Measurements from ENCODE around the gene FNDC3B.

The FNDC3B gene

DNA sequence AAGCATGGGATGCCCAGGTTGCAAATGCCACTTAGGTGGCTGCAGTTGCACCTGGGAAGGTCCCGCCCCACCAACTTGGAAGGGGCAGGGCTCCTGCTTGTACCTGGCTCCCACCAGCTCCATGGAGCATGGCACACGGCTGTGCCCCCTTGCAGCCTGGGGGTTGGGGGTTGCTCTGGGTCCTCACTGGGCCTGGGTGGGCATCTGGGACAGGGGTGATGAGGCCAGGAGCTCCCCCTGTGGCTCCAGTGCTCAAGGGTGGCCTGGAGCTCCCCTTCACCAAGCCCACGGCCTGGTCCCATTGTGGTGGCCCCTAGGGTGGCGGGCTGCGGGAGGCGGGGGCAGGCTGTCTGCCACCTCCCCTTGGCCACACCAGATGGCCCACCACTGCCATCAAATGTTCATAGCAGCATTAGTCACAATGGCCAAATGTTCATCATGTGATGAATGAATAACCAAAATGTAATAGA lies 372.1 kb downstream of the FNDC3B start:
- Histone ChIP-seq H3K9ac (ENCODE audit: low read length) (no peak overlapping the region), H3K4me3 (ENCODE audit: insufficient read depth, low read length, poor library complexity, severe bottlenecking) (no peak overlapping the region), H4K20me1 (ENCODE audit: low read depth, low read length) (no peaks in the 10 kb centered on the region), H2AFZ (ENCODE audit: low read depth, low read length, severe bottlenecking) (no peak overlapping the region), H3K79me2 (ENCODE audit: insufficient read depth, low read length) (no peaks in the 10 kb centered on the region), H3K36me3 (ENCODE audit: low read length) (no peaks in the 10 kb centered on the region), H3K4me2 (ENCODE audit: low read depth, low read length, poor library complexity, severe bottlenecking) (no peak overlapping the region), H3K27ac (ENCODE audit: low read depth, low read length) (no peak overlapping the region), H3K9me3 (ENCODE audit: insufficient read depth, low read length) (no peaks in the 10 kb centered on the region), H3F3A (ENCODE audit: insufficient read depth) (no peaks in the 10 kb centered on the region), H3K9me2 (replicated peaks; ENCODE audit: insufficient read depth, low read length) (no peaks in the 10 kb centered on the region), H3K27me3 (ENCODE audit: low read length) (no peaks in the 10 kb centered on the region)
- TF ChIP-seq CTCF (IDR thresholded peaks at IDR 0.05; ENCODE audit: insufficient read depth, low read length, poor library complexity, severe bottlenecking) (no peak), EZH2phosphoT487 (conservative IDR thresholded peaks at IDR 0.05; ENCODE audit: low read length) (no peak)

- Histone ChIP-seq H3K36me3 (ENCODE audit: low read length) (no peaks in the 10 kb centered on the region), H3K27ac (ENCODE audit: low read depth, low read length) (no peak overlapping the region), H3K9ac (ENCODE audit: low read length) (no peak overlapping the region), H4K20me1 (ENCODE audit: low read depth, low read length) (no peaks in the 10 kb centered on the region), H2AFZ (ENCODE audit: low read depth, low read length, severe bottlenecking) (no peak overlapping the region), H3K79me2 (ENCODE audit: insufficient read depth, low read length) (no peaks in the 10 kb centered on the region), H3K9me2 (replicated peaks; ENCODE audit: insufficient read depth, low read length) (no peaks in the 10 kb centered on the region), H3F3A (ENCODE audit: insufficient read depth) (no peaks in the 10 kb centered on the region), H3K27me3 (ENCODE audit: low read length) (no peaks in the 10 kb centered on the region), H3K4me2 (ENCODE audit: low read depth, low read length, poor library complexity, severe bottlenecking) (no peak overlapping the region), H3K9me3 (ENCODE audit: insufficient read depth, low read length) (no peaks in the 10 kb centered on the region), H3K4me3 (ENCODE audit: insufficient read depth, low read length, poor library complexity, severe bottlenecking) (no peak overlapping the region)
- TF ChIP-seq EZH2phosphoT487 (conservative IDR thresholded peaks at IDR 0.05; ENCODE audit: low read length) (no peak), CTCF (IDR thresholded peaks at IDR 0.05; ENCODE audit: insufficient read depth, low read length, poor library complexity, severe bottlenecking) (no peak)
Observed at GRCh38 chr3:172415323-172415722, 375.9 kb downstream of the FNDC3B start.

- Histone ChIP-seq H3K36me3 (ENCODE audit: low read length) (no peaks in the 10 kb centered on the region), H3K4me2 (ENCODE audit: low read depth, low read length, poor library complexity, severe bottlenecking) (no peak overlapping the region), H3K79me2 (ENCODE audit: insufficient read depth, low read length) (no peaks in the 10 kb centered on the region), H3K9me2 (replicated peaks; ENCODE audit: insufficient read depth, low read length) (no peaks in the 10 kb centered on the region), H4K20me1 (ENCODE audit: low read depth, low read length) (no peaks in the 10 kb centered on the region), H3K9ac (ENCODE audit: low read length) (no peak overlapping the region), H3K9me3 (ENCODE audit: insufficient read depth, low read length) (no peaks in the 10 kb centered on the region; the same call in 1 of the 2 replicates), H3F3A (ENCODE audit: insufficient read depth) (no peaks in the 10 kb centered on the region), H2AFZ (ENCODE audit: low read depth, low read length, severe bottlenecking) (no peak overlapping the region), H3K27ac (ENCODE audit: low read depth, low read length) (no peak overlapping the region), H3K4me3 (ENCODE audit: insufficient read depth, low read length, poor library complexity, severe bottlenecking) (no peak overlapping the region), H3K27me3 (ENCODE audit: low read length) (no peaks in the 10 kb centered on the region)
- TF ChIP-seq EZH2phosphoT487 (conservative IDR thresholded peaks at IDR 0.05; ENCODE audit: low read length) (no peak), CTCF (IDR thresholded peaks at IDR 0.05; ENCODE audit: insufficient read depth, low read length, poor library complexity, severe bottlenecking) (no peak)
Observed at GRCh38 chr3:172437713-172438112, 398.3 kb downstream of the FNDC3B start.

Measured in SU-DHL-6 (cell line).